HG03460 (cell line): ENCODE measurements around the gene ADIPOQ.
"Not testable (repeated sequence)": the region's sequence is repeated elsewhere in the genome, so short reads cannot be mapped to it uniquely, and the experiment has no call there.

Source experiments
- ATAC-seq: cut with Tn5 transposase; IDR thresholded peaks from one replicate; pipeline ENCODE4 v1.9.1; 2021; ENCODE audit not compliant: unreplicated experiment

ADIPOQ gene

GRCh38 chr3:186842426-186843038 lies at the start of gene ADIPOQ:
TSS of gene ADIPOQ (plus strand) at chr3:186842710. CDS start at chr3:186853059, 10,349 bp downstream.
- no peak for ATAC-seq

- no peak for ATAC-seq
Measured at GRCh38 chr3:186798239-186798874, 44.2 kb upstream of the ADIPOQ start.

- no peak for ATAC-seq
Measured at GRCh38 chr3:186800285-186800684, 42.2 kb upstream of the ADIPOQ start.

- ATAC-seq: no peak
Measured at GRCh38 chr3:186802701-186803100, 39.8 kb upstream of the ADIPOQ start.

DNA sequence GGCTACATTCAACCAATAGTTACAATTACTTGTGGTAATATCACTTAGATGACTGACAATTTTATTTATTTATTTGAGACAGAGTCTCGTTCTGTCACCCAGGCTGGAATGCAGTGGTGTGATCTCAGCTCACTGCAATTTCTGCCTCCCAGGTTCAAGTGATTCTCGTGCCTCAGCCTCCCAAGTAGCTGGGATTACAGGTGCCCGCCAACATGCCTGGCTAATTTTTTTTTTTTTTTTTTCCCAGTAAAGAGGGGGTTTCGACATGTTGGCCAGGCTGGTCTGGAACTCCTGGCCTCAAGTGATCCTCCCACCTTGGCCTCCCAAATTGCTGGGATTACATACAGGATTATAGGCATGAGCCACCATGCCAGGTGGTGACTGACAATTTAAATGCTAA lies 39.1 kb upstream of the ADIPOQ start:
- ATAC-seq: not testable (repeated sequence)

DNA sequence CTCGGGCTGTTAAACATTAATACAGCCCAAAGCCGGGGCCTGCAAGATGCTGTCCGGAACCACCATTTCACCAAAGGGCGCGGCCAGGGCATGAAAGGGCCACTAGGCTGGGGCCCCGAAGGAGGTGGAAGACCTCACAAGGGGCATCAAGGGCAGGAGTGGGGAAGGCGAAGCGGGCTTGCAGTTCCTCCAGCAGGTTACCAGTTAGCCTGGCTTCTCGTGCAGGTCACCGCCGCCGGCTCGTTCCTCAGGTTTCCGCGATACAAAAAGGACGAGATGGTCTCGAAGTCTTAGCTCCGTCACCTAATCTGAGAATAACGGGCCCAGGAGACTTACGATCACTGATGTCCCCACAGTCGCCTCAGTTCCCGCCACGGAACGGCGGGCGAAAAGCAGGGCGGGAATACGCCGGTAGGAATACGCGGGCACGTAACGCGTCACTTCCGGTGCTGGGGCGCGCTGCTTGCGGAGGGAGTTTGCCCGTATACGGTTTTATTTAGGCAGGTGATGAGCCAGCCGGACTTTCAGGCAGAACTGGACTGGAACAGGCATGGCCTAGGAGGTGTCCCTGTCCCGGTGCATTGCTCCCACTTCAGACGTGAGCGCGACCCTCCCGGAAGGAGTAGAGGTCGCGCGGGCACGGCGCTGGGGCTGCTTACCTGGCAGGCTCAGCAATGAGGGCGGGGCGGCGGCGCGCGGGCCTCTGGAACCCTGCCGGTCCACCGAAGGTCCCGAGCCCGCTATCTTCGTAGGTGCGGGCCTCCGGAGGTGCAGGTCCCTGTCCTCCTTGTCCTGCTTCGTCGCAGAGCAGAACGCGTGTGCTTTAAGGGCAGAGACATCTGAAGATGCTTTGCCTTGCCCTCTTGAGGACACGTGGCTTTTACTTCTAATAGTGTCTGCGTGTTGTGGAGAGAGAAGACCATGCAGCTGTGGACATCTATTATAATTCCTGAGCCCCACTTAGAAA lies 36.1 kb upstream of the ADIPOQ start, which contains the start of gene RFC4:
Gene RFC4, minus strand, starts transcription at position 394 of the 967 bp plus-strand sequence. CDS start 1,769 bp downstream, outside the sequence.
- ATAC-seq: peak; percentile 95

GRCh38 chr3:186807231-186807630 lies 35.3 kb upstream of the ADIPOQ start:
- ATAC-seq: no peak

DNA sequence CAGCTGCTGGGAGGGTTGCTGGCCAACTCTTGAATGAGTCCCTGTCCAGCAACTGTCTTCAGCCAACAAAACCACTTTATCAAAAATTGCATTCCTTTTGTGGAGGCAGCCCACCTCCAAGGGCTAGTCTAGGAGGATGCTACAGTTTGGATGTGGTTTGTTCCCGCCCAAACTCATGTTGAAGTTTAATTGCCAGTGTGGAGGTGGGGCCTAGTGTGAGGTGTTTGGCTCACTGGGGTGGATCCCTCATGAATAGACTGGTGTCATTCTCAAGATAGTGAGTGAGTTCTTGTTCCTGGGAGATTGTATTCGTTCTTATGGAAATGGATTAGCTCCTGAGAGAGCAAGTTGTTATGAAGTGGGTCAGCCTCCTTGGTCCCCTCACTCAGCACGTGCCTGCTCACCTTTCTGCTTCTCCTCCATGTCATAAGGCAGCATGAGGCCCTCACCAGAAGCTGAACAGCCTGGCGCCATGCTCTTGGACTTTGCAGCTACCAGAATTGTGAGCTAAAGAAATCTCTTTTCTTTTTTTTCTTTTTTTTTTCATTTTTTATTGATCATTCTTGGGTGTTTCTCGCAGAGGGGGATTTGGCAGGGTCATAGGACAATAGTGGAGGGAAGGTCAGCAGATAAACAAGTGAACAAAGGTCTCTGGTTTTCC lies 32.0 kb upstream of the ADIPOQ start:
- ATAC-seq: no peak

- not testable (repeated sequence) for ATAC-seq
Measured at GRCh38 chr3:186811313-186811712, 31.2 kb upstream of the ADIPOQ start.

- ATAC-seq: no peak
Measured at GRCh38 chr3:186814100-186814499, 28.4 kb upstream of the ADIPOQ start.

DNA sequence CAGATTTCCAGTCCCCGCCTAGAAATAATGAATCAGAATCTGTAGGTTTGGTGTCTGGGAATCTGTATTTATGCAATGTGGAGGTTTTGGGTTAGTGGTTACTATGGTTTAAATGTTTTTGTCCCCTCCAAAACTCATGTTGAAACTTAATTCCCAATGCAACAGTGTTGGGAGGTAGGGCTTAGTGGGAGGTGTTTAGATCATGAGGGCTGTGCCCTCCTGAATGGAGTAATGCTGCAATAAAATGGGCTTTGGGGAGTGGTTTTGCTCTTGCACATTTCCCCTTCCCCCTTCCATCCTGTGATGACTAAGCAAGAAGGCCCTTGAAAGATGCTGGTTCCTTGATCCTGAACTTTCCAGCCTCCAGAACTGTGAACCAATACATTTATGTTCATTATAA lies 27.1 kb upstream of the ADIPOQ start:
- no peak for ATAC-seq

DNA sequence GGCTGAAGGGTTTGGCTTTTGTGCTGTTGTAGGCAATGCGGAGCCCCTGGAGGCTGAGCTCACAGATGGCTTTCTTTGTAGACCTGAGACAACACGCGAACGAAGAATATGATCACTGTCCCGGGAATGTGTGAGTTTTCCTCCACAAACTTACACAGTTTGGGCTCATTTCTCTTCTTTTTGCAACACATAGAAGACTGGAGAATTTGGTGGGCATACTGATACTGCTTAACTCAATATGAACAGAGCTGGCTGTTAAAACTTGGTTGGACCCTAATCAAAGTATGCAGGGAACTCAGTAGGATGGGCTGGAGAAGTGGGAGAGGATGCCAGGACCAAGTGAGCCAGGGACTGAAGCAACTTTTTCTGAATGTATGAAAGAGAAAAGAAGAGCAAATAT lies 24.0 kb upstream of the ADIPOQ start:
- ATAC-seq: no peak

GRCh38 chr3:186818956-186819355 lies 23.6 kb upstream of the ADIPOQ start:
- ATAC-seq: no peak

- ATAC-seq: no peak
Measured at GRCh38 chr3:186821429-186822387, 20.8 kb upstream of the ADIPOQ start.

- ATAC-seq: not testable (repeated sequence)
Measured at GRCh38 chr3:186822388-186822759, 20.1 kb upstream of the ADIPOQ start.

DNA sequence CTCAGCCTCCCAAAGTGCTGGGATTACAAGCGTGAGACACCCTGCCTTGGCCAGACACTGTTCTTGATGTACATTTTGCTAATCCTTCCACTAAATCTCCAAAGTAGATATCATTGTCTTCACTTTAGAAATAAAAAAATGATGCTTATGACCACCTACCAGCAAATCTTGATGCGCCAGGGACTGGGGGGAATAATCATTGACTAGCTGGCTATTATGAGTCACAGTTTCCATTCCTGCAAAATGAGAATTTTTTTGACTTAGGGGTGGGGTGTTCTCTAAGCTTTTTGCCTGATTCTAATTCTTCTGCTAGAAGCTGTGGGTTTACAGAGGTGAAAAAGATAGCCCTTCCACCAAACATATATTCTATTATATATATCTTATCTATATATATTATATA lies 19.1 kb upstream of the ADIPOQ start:
- ATAC-seq: no peak

GRCh38 chr3:186824430-186825139 lies 17.9 kb upstream of the ADIPOQ start:
- ATAC-seq: no peak

GRCh38 chr3:186825294-186825821 lies 17.2 kb upstream of the ADIPOQ start:
- no peak for ATAC-seq

GRCh38 chr3:186825872-186826409 lies 16.6 kb upstream of the ADIPOQ start:
- no peak for ATAC-seq
